HG03571 (cell line): ENCODE results near the gene TCOF1.
"Not testable (repeated sequence)": the region's sequence is repeated elsewhere in the genome, so short reads cannot be mapped to it uniquely, and the experiment has no call there.

Experiments used
- ATAC-seq: cut with Tn5 transposase; IDR thresholded peaks from one replicate; pipeline ENCODE4 v1.9.1; 2021; ENCODE audit not compliant: unreplicated experiment

Gene TCOF1

DNA sequence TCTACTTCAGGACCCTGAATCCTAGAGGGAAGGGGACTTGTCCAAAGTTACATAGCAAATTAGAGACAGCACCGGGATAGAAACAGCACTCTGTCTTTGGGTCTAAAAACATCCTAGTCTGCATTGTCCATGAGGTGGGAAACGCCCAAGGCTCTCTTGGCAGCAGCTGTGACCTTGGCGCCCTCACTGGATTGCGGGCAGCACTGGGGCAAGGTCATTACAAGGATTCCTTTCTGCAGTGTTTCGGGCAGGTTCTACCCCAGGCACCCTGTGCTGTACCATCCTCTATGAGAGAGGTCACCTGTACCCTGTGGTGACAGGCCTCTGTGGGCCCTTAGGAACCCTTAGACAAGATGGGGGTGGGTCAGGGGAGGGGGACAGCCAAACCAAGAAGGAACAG is 46.6 kb downstream of the TCOF1 start:
- no peak for ATAC-seq

DNA sequence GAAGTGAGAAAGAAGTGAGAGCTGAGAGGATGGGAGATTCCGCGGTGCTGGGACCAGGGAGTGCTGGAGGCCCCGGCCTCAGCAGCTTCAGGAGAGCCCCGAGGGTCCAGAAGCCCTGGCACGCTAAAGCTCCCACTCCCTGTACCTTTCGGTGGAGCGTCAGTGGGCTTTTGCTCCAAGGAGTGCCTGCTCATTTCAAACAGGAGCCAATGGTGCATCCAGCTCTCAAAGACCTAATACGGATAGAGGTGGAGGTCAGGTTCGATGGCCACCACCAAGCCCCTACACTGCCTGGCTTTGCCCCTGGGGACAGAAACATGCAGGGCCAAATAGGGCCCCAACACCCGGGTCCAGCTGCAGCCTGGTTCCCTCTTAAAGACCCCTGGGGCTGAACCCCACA is 47.0 kb downstream of the TCOF1 start:
- ATAC-seq, result no peak

DNA sequence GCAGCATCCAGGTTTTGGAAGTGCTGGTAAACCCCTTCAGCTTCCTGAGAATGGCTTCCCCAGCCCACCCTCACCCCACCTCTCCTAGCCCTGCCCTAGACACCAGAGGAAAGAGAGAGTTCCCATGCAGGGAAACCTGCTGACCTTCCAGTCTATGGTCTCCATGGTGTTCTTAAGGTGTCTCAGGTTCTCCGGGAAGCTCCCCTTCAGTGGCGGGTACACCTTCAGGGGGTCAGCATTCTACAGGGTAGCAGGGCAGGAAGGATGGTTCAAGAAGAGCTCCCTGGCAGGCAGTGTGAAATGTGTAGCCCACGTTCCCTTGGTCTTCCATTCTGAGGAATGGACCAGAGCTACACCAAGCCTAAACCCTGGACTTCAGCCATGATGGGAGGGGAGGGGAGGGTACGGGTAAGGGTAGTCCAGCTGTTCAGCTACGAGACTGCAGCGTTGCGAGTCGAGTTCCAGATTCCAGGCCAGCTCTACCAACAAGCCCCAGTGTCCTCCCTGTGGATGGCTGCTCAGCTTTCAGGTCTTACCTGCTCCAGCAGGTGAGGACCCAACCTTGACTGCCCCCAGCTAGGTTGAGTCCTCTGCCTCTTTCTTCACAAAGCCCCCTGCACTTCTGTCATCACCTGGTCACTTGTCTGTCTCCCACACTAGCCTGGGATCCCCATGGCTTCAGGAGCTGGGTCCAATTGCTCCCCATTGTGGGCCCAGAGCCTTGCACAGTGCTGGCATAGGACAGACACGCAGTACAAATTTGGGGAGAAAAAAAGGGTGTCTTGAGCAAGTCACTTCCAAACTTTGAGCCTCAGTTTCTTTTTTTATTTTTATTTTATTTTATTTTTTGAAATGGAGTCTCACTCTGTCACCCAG is 47.7 kb downstream of the TCOF1 start:
- no peak for ATAC-seq

DNA sequence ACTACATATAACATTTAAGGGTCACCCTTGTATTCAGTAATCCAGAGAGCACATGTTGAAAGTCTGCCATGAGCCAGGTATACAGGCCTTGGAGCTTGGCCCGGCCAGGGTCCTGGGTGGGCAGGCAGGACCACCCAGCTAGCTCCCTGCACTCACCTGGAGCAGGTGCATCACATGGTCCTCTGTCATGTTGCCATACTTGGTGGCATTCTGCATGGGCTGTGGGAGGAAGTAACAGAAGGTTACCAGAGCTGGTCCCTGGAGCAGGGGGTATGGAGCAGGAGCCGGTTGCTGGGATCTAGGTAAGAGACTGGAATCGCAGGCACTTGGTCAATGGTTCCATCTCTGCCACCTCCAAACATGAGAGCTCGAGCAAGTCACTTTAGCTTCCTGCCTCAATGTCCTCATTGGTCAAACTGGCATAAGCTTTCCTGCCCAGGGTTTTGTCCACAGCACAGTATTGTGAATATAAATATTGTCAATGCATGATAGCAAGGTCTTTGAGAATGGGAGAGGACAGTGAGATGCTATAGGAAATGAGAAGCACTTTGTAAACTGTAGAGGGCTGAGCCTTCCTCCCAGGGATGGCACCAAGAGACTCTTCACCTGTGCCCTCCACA is 48.7 kb downstream of the TCOF1 start:
- no peak for ATAC-seq

DNA sequence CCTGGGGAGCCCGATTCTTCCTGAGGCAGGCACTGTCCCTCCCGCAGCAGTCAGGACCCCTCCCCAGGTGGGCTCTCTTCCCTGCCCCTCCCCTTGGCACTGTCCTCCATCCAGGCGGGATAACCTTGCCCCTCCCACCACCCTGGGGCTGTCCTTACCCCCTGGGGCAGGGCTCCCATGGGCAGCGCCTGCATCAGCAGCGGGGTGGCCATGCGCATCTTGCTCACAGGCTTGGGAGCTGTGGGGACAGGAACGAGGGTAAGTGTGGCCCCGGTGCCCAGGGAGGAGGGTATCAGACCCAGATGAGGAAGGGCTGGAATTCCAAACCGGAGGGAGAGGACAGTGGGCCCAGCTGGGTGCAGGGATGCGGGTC is 49.2 kb downstream of the TCOF1 start:
- ATAC-seq, result no peak

DNA sequence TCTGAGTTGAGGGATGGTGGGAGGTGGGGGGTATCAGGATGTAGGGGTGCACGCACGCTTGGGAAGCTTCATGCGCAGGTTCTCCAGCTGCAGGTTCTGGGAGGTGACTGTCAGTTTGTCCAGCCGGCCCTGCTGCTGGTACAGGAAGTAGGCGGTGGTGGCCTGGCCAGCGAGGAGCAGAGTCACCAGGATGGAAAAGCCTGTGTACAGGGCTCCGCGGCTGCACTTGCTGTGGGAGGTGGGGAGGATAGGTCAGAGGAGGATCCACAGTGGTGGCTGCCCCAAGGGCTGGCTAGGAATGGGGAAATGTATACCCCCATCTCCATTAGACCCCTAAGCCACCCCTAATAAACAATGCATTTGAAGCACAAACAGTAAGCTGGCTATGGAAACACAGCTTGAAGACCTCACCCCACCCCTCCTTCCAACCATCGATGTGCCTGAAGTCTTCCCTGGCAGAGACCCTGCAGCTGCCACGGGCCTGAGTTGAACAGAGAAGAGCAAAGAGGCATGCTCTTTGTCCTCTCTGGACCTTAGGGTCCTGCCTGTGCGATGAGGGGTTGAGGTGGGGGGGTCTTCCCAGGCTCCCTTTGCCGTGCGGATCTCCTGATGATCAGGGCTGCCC is 49.7 kb downstream of the TCOF1 start:
- ATAC-seq, result no peak

DNA sequence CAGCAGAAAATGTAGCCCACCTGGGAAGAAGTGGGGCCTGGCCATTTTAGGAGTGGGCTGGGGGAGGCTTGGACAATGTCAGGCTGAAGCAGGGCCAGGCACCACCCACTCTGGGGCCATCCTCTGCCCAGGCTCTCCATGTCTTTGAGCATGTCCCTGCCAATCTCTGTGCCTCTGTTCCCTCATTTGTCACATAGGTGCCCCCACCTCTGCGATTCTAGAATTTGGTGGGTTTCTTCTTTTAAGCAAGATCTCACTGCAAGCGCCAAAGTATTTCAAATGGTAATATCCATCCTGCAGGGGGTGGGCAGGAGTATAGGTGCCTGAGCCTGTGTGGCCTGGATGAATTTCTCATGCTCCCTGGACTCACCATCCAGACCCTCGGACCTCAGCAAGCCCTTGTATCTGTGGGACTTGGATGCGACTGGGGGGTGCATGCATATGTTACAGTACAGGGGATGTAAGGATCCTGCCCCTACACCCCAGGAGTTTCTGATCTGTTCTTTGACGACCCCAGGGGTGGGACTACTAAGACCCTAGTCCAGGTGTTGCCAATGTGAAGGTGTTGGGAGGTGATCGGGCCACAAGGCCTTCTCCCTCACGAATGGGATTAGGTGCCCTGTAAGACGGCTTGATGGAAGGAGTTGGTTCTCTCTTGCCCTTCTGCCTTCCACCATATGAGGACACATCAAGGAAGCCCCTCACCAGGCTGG is 50.9 kb downstream of the TCOF1 start:
- ATAC-seq, result no peak

DNA sequence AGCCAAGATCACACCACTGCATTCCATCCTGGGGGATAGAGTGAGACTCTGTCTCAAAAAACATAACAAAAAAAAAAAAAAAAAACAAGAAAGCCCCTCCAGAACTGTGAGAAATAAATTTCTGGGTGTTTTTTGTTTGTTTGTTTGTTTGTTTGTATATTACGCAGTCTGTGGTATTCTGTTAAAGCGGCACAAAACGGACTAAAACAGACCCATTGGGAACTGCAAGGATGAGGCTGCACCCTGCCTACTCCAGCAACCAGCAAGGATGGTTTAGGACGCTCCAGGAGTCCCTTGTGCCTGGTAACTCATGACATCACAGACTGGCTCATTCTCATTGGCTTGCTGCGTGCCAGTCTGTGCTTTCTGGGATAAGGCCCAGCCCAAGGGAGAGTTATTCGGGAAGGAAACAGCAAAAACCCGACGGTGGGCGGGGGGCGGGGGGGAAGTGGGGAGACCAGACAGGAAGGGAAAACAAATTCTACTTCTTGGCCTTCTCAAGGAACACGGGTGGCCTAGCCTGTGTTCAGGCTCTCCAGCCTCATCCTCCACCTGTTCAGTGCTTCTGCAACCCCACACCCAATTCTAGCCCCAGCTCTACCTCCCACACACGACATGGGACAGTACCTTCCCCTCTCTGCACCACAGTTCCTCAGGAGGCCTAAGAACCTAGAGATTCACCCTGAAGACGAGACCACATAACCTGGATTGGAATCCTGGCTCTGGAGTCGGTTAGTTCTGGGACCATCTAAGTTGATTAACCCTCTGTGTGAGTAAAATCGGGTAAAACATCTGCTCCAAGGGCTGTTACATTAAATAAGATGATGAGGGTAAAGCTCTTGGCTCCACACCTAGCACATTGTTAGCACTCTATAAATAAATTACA is 52.4 kb downstream of the TCOF1 start:
- ATAC-seq, result peak; percentile 20

DNA sequence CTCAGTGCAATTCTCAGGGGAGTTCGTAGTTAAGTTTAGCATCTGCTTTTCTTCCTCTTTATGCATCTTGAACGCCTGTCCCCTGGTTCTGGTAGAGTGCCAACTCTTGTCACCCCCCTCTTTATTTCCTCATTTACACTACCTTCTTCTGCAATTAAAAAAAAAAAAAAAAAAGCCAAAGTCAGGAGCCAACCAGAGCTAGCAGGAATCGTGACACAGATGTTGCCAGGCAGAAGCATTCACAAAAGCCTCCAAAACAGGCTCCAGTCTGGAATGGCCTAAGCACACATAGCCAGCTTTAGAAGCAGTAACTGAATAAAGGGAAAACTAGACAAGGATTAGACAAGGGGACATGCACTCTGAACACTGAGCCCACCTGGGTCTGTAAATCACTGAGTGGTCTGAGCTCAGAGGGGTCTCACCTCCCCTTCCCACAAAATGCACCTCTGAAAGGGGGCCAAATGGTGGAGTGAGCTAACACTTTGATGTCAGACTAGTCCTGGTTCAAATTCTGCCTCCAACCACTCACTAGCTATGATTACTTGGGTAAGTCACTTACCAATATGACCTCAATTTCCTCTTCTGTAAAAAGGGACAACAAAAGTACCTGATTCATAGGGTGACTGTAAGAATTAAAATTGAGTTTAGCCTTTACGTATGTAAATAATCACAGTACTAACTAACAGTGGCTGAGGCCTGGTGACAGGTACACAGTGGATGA is 53.2 kb downstream of the TCOF1 start:
- no peak for ATAC-seq

DNA sequence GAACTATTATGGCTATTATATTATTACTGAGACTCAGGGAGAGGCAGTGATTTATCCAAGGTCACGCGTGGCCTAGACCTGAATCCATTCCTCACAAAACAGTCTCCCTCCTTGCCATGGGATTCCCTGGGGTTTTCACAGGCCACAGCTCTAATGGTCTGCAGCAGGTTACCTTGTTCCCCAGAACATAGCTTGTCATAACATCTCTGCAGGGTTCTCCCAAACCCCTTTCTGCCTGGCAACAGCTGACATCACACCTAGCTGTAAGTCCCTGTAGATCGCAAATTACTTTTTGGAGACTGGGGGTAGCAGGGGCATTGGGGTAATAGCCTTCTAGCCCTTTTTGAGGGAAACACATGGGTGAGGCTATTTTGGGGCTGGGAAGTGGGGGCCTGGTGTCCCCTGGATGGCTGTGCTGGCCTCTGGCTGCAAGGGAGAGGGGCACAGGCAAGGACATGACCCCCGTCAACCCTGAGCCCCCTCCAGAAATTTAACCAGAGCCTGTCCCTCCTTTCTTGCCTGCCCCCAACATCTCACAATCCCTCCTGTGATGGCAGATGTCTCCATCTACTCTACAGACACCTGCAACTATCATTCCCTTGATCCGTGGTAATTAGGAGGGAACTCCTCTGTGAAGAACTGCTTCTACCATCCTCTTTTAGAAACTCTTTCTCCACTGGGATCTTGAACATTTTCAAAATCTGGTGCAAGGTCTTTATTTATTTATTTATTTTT is 53.9 kb downstream of the TCOF1 start:
- no peak for ATAC-seq

DNA sequence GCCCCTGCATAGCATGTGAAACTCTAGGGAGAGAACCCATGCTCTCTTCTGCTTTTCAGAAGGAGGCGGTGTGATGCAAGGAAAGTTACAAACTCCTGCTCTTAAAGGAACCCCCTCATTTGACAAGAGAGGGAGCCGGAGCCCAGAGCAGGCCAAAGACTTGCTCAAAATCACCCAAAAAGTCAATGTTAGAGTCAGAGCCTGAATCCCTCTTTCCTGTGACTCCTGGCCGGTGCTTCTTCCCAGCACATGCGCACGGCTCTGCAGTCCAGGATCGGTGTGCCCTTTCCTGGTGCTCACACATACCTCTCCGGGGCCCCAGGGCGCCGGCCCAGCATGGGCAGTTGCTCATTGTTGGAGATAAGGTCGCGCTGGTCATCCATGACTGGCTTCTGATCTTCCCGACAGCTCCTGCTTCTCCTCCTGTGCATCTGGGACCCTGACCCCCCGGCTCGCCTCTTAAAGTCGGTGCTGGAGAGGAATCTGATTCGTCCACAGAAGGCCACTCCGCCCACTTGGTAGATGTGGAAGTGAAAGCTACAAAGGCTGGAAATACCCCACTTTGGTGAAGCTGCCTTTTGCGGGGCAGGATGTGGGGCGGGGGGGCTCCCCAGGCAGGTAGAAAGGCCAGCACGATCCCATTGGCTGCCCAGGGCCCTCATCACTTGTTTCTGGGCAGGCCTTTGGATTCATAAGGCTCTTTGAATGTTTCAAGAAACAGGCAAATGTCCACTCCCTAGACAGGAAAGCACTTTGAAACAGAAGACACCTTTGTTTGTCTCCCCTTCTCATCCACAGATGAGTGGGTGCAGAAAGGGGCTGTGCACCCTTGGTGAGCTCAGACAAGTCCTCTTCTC is 55.0 kb downstream of the TCOF1 start, which contains the start of gene CD74:
TSS of gene CD74 (minus strand) at position 592 of the 857 bp plus-strand sequence. CDS start at position 431, 161 bp downstream.
- ATAC-seq, result peak; percentile 71

DNA sequence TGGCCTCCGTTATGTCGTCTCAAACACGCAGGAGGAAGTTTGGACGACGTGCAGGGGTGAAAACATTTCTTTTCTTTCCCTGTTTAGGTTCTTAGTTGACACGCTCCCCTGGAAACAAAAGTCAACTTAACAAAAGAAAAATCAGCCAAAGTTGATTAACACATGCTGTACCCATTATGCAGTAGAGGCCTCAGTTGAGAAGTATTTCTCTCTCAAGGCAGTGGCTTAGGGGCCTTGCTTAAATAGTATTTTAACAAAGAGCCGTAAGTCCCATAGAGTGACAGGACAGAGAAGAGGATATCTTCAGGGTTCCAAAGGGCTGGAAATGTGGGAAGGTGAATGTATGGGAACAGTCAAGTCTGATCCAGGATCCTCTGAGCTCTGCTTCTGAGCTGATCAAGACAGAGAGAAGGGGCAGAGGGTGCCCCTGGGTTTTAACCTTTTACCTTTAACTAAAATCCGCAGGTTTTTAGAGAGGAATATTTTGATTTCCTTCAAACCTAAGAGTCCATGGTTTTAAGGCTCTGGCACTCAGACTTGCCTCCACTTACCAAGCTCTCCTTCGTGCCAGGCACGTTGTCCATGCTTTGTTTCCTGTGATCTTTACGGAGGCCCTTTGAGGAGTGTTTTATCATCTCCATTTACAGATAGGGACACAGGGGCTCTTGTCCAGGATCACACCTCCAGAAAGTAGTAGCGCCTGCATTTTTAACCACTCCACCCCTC is 55.8 kb downstream of the TCOF1 start:
- no peak for ATAC-seq

DNA sequence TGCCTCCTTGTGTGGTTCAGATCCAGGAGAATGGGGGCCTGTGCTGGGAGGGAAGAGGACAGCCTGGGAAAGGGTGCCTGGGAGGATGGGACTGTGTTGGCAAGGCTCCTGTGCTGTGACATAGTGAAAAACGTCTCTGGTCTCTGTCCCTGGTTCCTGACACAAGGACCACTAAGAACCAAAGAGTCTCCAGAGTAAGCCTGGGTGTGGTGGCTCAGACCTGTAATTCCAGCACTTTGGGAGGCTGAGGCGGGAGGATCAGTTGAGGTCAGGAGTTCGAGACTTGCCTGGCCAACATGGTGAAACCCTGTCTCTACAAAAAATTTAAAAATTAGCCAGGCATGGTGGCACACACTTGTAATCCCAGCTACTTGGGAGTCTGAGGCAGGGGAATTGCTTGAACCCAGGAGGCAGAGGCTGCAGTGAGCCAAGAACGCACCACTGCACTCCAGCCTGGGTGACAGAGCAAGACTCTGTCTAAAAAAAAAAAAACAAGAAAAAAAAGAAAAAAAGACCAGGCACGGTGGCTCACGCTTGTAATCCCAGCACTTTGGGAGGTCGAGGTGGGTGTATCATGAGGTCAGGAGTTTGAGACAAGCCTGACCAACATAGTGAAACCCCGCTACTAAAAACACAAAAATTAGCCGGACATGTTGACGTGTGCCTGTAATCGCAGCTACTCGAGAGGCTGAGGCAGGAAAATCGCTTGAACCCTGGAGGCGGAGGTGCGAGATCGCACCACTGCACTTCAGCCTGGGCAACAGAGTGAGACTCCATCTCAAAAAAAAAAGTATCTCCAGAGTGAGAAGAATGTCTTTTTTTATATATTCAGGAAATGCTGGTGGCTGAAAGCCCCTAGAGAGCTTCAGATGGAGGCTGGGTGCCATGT is 56.6 kb downstream of the TCOF1 start:
- not testable (repeated sequence) for ATAC-seq

DNA sequence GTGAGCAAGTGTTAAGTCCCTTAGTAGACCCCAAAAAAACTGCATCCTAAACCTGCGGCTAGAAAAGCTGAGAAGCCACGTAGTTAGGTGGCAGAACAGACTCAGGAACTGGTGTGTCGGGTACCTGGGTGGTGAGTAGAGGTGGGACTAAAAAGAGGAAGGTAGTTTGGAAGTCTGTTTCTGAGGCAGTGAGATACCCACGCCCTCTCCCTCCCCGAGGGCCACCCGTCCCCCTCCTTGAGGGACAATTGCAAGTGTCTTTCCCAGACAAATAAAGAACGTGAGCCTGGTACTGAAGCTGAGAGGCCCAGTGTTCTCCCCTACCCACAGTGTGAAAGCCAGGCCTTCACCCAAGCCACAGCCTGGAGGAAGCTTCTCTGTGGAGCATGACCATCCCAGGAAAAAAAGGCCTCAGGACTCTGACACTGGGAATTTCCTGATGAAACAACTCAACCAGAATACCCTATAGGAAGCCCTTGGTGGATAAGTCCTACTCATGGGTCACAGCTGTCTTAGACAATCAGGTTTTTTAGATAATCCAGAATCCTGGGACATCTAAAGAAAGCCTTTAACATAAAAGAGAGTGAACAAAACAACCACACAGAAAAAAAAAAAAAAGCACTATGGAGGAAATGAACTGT is 62.3 kb downstream of the TCOF1 start:
- peak; percentile 61 for ATAC-seq

DNA sequence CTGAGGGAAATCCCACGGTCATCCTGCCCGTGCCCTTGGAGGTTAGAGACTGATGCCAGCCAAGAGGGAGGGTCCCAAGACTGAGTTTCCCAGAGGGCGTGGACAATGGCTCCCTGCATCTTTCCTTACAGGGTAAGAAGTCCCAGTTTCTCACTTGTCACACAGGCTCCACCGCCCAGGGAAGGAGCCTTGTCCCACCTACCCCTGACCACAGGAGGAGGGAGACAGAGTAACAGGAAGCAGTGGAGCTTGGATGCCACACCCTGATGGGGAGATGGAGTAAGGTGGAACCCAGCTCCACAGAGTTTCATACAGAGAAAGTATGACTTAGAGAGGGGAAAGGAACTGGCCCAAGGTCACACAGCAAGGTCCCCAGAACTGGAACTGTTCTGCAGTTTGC is 64.6 kb downstream of the TCOF1 start:
- no peak for ATAC-seq

DNA sequence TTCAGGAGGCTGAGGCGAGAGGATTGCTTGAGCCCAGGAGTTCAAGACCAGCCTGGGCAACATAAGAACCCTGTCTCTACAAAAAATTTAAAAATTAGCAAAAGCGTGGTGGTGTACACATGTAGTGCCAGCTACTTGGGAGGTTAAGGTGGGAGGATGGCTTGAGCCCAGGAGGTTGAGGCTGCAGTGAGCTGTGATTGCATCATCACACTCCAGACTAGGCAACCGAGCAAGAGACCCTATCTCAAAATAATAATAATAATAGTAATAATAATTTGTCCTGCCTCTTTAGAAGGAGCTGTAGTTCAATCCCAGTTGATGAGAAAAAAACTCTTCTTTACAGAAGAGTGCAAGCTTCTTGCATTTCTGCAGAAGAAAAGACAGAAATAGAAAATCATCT is 65.3 kb downstream of the TCOF1 start:
- no peak for ATAC-seq
